OCI-LY7 (cell line): Measurements from ENCODE around the gene FUBP3. TPM values are rescaled to one million over a fixed set of nuclear protein-coding genes. Genes with fewer than 3 reads are reported as not detected.

Experiments used
- BruUV-seq: library from RNA; stranded (reverse); fragments of 400-500 nt; replicated peaks from 2 replicates; lab custom pipeline; 2021; lab: Mats Ljungman, UMichigan
- CTCF ChIA-PET: fragments of 300-600 bp; sonication (Branson Sonifier 250); formaldehyde crosslinking; loops from one replicate; lab custom pipeline; 2022; ENCODE audit warnings: antibody characterized with exemption; ENCODE audit not compliant: unreplicated experiment; lab: Charles Lee
- POLR2A ChIA-PET: fragments of 300-600 bp; sonication (Branson Sonifier 250); formaldehyde crosslinking; loops from one replicate; lab custom pipeline; 2022; ENCODE audit warnings: antibody characterized with exemption; lab: Charles Lee
- DNase-seq: peaks from one replicate; pipeline ENCODE4 v3.0.0-alpha.2; 2015; ENCODE audit warnings: low spot score
- H2AFZ ChIP-seq: fragments of 200-600 bp; sonication (generic), shearing (Covaris generic); 2 replicates; pipeline ENCODE4 v1.6.1; 2014; ENCODE audit warnings: mild to moderate bottlenecking, antibody characterized with exemption, low read length, moderate library complexity
- H3K27ac ChIP-seq: fragments of 200-600 bp; sonication (generic); 2 replicates; pipeline ENCODE4 v1.5.1; 2014; ENCODE audit warnings: mixed run types, low read depth, mild to moderate bottlenecking, moderate library complexity, low read length, inconsistent platforms; ENCODE audit not compliant: poor library complexity, severe bottlenecking
- H3K36me3 ChIP-seq: fragments of 200-600 bp; sonication (generic); 2 replicates; pipeline ENCODE4 v1.6.1; 2014; ENCODE audit warnings: mild to moderate bottlenecking, antibody characterized with exemption, low read length, moderate library complexity, mixed read lengths; ENCODE audit not compliant: insufficient read depth
- H3K4me1 ChIP-seq: fragments of 200-600 bp; sonication (generic); 2 replicates; pipeline ENCODE4 v1.5.1; 2014; ENCODE audit warnings: mild to moderate bottlenecking, low read length; ENCODE audit not compliant: insufficient read depth, poor library complexity, severe bottlenecking
- H3K4me2 ChIP-seq: fragments of 200-600 bp; sonication (generic); 2 replicates; pipeline ENCODE4 v1.6.1; 2014; ENCODE audit warnings: mild to moderate bottlenecking, low read length
- H3K4me3 ChIP-seq: fragments of 200-600 bp; sonication (generic); 2 replicates; pipeline ENCODE4 v1.5.1; 2014; ENCODE audit warnings: mild to moderate bottlenecking, low read depth, low read length; ENCODE audit not compliant: poor library complexity, severe bottlenecking
- H3K79me2 ChIP-seq: fragments of 200-600 bp; sonication (generic); 2 replicates; pipeline ENCODE4 v1.6.1; 2016; ENCODE audit warnings: low read depth, mild to moderate bottlenecking, low read length, moderate library complexity, mixed read lengths; ENCODE audit not compliant: insufficient read depth
- H3K9me2 ChIP-seq: fragments of 200-600 bp; sonication (generic); 2 replicates; pipeline ENCODE4 v1.6.1; 2016; ENCODE audit warnings: mild to moderate bottlenecking, low read length, mixed read lengths; ENCODE audit not compliant: insufficient read depth
- H3K9me3 ChIP-seq: fragments of 200-600 bp; sonication (generic); 2 replicates; pipeline ENCODE4 v1.6.1; 2014; ENCODE audit warnings: mild to moderate bottlenecking, mixed run types, low read length, mixed read lengths
- H4K20me1 ChIP-seq: fragments of 200-600 bp; sonication (generic); 2 replicates; pipeline ENCODE4 v1.6.1; 2014; ENCODE audit warnings: mild to moderate bottlenecking, antibody characterized with exemption, low read length, moderate library complexity, mixed read lengths; ENCODE audit not compliant: insufficient read depth
- EZH2phosphoT487 ChIP-seq: fragments of 200-600 bp; sonication (generic); IDR thresholded peaks from 2 replicates; pipeline ENCODE4 v1.6.1; 2018; ENCODE audit warnings: low read depth, borderline replicate concordance, mild to moderate bottlenecking, mixed run types, antibody characterized with exemption, low read length, moderate library complexity, mixed read lengths
- intact Hi-C: fragments of 100-400 bp; cut with micrococcal nuclease; formaldehyde crosslinking; loops from one replicate; pipeline ENCODE4 v1.10.0; 2022; ENCODE audit not compliant: unreplicated experiment
- total RNA-seq, 2 experiments: library from RNA; depleted of rRNA in 1 of 2; stranded (reverse); fragments of >200 nt in 1 of 2; shearing (Covaris generic) in 1 of 2; gene quantifications; 2 replicates each; pipeline ENCODE4 v1.2.3, GENCODE V29; 2014 to 2022
- TF ChIP-seq, protein P1 (sequence below): fragments of 200-600 bp; sonication (generic); conservative IDR thresholded peaks from 2 replicates; pipeline ENCODE4 v1.5.1; 2014; ENCODE audit warnings: mild to moderate bottlenecking, antibody characterized with exemption, low read length, moderate library complexity, mixed read lengths

FUBP3 gene
- total RNA-seq, 2 experiments from 2014 or later: 62.3 to 78.3 TPM

DNA sequence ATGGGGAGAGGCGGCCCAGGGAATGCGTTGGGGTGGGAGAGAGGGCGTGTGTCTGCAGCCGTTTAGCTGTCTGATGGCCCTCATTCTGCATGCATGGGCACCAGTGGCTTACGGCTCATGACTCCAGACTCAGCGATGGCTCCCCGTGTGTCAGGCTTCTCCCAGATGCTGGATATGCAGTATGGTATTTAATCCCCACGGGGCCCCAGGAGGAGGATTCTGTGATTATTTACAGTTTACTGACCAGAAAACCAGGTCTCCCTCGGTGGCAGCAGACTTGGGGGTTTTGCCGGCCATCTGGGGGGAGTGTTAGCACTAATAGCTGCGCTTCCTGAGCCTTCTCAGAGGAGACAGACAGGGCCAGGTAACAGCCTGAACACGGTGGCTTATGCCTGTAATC, 89.3 kb downstream of the FUBP3 start:
- CTCF ChIA-PET: no interaction called here
- DNase-seq: no peak
- Histone ChIP-seq H3K4me2 (no peak overlapping the region), H3K79me2 (no peaks in the 10 kb centered on the region), H4K20me1 (no peaks in the 10 kb centered on the region), H3K4me3 (no peak overlapping the region), H3K9me3 (no peaks in the 10 kb centered on the region), H3K9me2 (no peaks in the 10 kb centered on the region), H3K27ac (no peak overlapping the region), H2AFZ (no peak overlapping the region), H3K36me3 (no peaks in the 10 kb centered on the region), H3K4me1 (no peaks in the 10 kb centered on the region)
- POLR2A ChIA-PET: no interaction called here
- intact Hi-C loops: no loop called here
- TF ChIP-seq, protein P1, sequence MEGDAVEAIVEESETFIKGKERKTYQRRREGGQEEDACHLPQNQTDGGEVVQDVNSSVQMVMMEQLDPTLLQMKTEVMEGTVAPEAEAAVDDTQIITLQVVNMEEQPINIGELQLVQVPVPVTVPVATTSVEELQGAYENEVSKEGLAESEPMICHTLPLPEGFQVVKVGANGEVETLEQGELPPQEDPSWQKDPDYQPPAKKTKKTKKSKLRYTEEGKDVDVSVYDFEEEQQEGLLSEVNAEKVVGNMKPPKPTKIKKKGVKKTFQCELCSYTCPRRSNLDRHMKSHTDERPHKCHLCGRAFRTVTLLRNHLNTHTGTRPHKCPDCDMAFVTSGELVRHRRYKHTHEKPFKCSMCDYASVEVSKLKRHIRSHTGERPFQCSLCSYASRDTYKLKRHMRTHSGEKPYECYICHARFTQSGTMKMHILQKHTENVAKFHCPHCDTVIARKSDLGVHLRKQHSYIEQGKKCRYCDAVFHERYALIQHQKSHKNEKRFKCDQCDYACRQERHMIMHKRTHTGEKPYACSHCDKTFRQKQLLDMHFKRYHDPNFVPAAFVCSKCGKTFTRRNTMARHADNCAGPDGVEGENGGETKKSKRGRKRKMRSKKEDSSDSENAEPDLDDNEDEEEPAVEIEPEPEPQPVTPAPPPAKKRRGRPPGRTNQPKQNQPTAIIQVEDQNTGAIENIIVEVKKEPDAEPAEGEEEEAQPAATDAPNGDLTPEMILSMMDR: no peak
- no peak for TF ChIP-seq EZH2phosphoT487
- no TSS peak for BruUV-seq

DNA sequence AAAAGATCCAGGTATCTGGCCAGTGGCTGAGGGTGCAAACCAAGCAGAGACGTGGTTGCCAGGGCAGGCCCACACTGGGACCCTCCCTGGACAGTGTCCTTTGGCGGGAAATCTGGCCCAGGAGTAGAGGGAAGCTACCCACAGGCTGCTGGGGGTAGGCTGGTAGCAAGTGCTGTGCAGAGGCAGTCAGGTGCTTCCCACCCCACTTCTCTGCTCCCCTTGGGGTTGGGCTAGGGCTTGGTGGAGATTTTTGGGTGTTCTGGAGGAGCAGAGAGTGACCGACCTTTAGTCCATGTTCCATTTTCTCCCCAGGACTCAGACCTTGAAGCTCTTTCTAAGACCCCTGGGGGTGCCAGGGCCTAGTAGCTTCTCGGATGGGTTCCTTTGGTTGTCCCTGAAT, 90.6 kb downstream of the FUBP3 start:
- H3K9me3 ChIP-seq: no peaks in the 10 kb centered on the region
- no peaks in the 10 kb centered on the region for H4K20me1 ChIP-seq
- H2AFZ ChIP-seq: no peak overlapping the region
- BruUV-seq: no TSS peak
- intact Hi-C loops: no loop called here
- TF ChIP-seq EZH2phosphoT487: no peak
- TF ChIP-seq, protein P1: no peak
- no peaks in the 10 kb centered on the region for H3K36me3 ChIP-seq
- no peaks in the 10 kb centered on the region for H3K4me1 ChIP-seq
- H3K4me2 ChIP-seq: no peak overlapping the region
- ChIA-PET CTCF (no interaction called here), POLR2A (no interaction called here)
- no peaks in the 10 kb centered on the region for H3K9me2 ChIP-seq
- H3K79me2 ChIP-seq: no peaks in the 10 kb centered on the region
- H3K27ac ChIP-seq: no peak overlapping the region
- no peak for DNase-seq
- no peak overlapping the region for H3K4me3 ChIP-seq

DNA sequence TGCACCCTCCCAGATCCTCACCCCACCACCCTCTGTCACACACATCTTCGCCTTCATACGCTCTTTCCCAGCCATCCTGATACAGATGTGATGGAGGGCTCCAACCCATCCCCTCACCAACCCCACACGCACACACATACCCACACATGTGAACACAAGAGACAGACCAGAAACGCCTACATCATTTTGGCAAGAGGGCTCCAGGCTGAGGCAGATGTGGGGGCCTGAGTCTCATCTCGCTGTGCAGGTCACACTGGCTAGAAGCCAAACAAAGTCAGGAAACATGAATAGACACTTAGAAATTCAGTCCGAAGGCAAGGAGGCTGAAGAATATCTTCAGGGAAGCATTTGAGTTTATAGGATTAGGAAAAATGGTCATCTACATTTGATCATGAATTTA, 91.3 kb downstream of the FUBP3 start:
- H3K9me3 ChIP-seq: no peaks in the 10 kb centered on the region
- H2AFZ ChIP-seq: no peak overlapping the region
- intact Hi-C loops: no loop called here
- ChIA-PET POLR2A (no interaction called here), CTCF (no interaction called here)
- no peak overlapping the region for H3K4me2 ChIP-seq
- DNase-seq: no peak
- H3K4me1 ChIP-seq: no peaks in the 10 kb centered on the region
- H3K4me3 ChIP-seq: no peak overlapping the region
- BruUV-seq: no TSS peak
- no peak for TF ChIP-seq EZH2phosphoT487
- TF ChIP-seq, protein P1: no peak
- H3K36me3 ChIP-seq: no peaks in the 10 kb centered on the region
- H3K79me2 ChIP-seq: no peaks in the 10 kb centered on the region
- no peaks in the 10 kb centered on the region for H3K9me2 ChIP-seq
- H3K27ac ChIP-seq: no peak overlapping the region
- H4K20me1 ChIP-seq: no peaks in the 10 kb centered on the region
